ENCODE data around the gene JAK2.
"Not testable (repeated sequence)": the region's sequence is repeated elsewhere in the genome, so short reads cannot be mapped to it uniquely, and the experiment has no call there.

The JAK2 gene

DNA sequence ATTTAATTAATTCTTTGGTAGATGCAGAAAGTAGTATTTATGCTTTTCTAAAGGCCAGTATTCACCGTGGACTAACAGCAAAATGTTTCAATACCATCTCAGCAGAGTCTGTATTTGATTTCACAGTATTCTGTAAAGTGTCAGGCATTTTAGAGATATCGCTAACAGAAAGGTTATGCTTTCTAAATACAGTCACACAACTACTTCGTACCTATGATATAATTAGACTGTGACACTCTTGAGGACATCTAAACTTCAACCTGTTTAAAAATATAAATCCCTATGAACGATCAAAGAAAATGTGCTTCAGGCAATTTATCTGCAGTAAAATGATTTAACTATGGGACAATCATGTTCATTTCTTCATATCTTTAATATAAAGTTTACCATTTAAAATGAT lies 41.7 kb upstream of the JAK2 start:
- DNase-seq (ENCODE audit: low read depth) = no peak
- H3K4me3 ChIP-seq (ENCODE audit: control insufficient read depth, low read depth, low read length) = no peak overlapping the region
- TF ChIP-seq, protein P1, sequence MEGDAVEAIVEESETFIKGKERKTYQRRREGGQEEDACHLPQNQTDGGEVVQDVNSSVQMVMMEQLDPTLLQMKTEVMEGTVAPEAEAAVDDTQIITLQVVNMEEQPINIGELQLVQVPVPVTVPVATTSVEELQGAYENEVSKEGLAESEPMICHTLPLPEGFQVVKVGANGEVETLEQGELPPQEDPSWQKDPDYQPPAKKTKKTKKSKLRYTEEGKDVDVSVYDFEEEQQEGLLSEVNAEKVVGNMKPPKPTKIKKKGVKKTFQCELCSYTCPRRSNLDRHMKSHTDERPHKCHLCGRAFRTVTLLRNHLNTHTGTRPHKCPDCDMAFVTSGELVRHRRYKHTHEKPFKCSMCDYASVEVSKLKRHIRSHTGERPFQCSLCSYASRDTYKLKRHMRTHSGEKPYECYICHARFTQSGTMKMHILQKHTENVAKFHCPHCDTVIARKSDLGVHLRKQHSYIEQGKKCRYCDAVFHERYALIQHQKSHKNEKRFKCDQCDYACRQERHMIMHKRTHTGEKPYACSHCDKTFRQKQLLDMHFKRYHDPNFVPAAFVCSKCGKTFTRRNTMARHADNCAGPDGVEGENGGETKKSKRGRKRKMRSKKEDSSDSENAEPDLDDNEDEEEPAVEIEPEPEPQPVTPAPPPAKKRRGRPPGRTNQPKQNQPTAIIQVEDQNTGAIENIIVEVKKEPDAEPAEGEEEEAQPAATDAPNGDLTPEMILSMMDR (conservative IDR thresholded peaks at IDR 0.05; ENCODE audit: control insufficient read depth, insufficient read depth, low read depth, low read length) = no peak

- not testable (repeated sequence) for H3K4me3 ChIP-seq (ENCODE audit: control insufficient read depth, low read depth, low read length); DNase-seq (ENCODE audit: low read depth)
These were observed 40.5 kb upstream of the JAK2 start for GRCh38 chr9:4944431-4945211.

- TF ChIP-seq, protein P1 (conservative IDR thresholded peaks at IDR 0.05; ENCODE audit: control insufficient read depth, insufficient read depth, low read depth, low read length) = no peak
These were observed 38.1 kb upstream of the JAK2 start for GRCh38 chr9:4946937-4947336.

GRCh38 chr9:4955836-4956235 lies 29.2 kb upstream of the JAK2 start:
- peak; percentile 31 for DNase-seq (ENCODE audit: low read depth)
- TF ChIP-seq, protein P1 (conservative IDR thresholded peaks at IDR 0.05; ENCODE audit: control insufficient read depth, insufficient read depth, low read depth, low read length) = no peak

More at GRCh38 chr9:4946937-4947336, 38.1 kb upstream of the JAK2 start:
- no peak overlapping the region for H3K4me3 ChIP-seq (ENCODE audit: control insufficient read depth, low read depth, low read length)
- no peak for DNase-seq (ENCODE audit: low read depth)

DNA sequence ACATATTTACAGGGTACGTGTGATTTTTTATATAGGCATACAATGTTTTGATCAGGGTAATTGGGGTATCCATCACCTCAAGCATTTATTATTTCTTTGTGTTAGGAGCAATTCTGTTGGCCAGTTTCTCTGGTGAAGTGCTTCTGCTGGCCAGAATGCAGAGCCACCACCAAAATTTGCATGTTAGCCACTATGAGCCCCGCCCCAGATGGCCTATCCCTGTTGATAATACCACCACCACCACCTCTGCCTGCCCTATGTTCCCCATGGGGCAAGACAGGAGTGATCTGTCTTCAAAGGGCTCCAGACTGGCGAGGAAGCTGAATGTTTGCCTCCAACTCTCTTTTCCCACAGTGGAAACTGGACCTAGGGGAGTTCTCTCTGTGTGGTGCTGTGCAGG lies 26.0 kb upstream of the JAK2 start:
- DNase-seq (ENCODE audit: low read depth) = no peak
- TF ChIP-seq, protein P1 (conservative IDR thresholded peaks at IDR 0.05; ENCODE audit: control insufficient read depth, insufficient read depth, low read depth, low read length) = no peak
- H3K4me3 ChIP-seq (ENCODE audit: control insufficient read depth, low read depth, low read length) = no peak overlapping the region

More at GRCh38 chr9:4955836-4956235, 29.2 kb upstream of the JAK2 start:
- no peak overlapping the region for H3K4me3 ChIP-seq (ENCODE audit: control insufficient read depth, low read depth, low read length)

GRCh38 chr9:4962085-4962484 lies 23.0 kb upstream of the JAK2 start:
- DNase-seq (ENCODE audit: low read depth) = no peak
- TF ChIP-seq, protein P1 (conservative IDR thresholded peaks at IDR 0.05; ENCODE audit: control insufficient read depth, insufficient read depth, low read depth, low read length) = no peak
- no peak overlapping the region for H3K4me3 ChIP-seq (ENCODE audit: control insufficient read depth, low read depth, low read length)

GRCh38 chr9:4964540-4964939 lies 20.5 kb upstream of the JAK2 start:
- TF ChIP-seq, protein P1 (conservative IDR thresholded peaks at IDR 0.05; ENCODE audit: control insufficient read depth, insufficient read depth, low read depth, low read length) = no peak
- DNase-seq (ENCODE audit: low read depth) = peak; percentile 17
- H3K4me3 ChIP-seq (ENCODE audit: control insufficient read depth, low read depth, low read length) = no peak overlapping the region

Data from fibroblast of mammary gland (primary cell).